ENCODE data around the gene C3. TPM values are rescaled to one million over a fixed set of nuclear protein-coding genes. Genes with fewer than 3 reads are reported as not detected.
A peak's percentile ranks its signal among the peaks of the same experiment; 100 is the strongest.

C3 gene
- total RNA-seq, 1 donor, result 14.1 TPM

- no peaks in the 10 kb centered on the region for H3K9me3 ChIP-seq (ENCODE audit: low read depth, low read length)
Observed at GRCh38 chr19:6712231-6712630, 8.2 kb downstream of the C3 start.

DNA sequence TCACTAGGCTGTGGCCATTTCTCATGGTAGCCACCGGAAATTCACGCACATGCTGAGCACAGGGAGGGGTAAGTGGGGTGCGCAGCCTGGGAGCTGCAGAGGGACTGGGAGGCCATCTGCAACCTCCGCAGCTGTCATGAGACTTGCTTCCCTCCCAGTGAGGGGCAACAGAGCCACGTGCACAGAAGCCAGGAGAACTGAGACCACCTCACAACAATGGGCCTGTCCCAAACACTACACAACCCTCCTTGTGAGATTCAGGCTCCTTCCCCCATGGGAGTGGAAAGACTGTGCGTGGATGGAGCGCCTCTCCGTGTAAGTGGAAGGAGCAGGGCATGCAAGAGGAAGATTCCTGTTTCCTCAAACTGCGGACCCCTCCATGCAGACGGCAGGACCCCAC lies 8.8 kb downstream of the C3 start:
- peak; percentile 58 for DNase-seq (ENCODE audit: insufficient read length, low spot score, missing footprints)
- Histone ChIP-seq H3K36me3 (ENCODE audit: insufficient read depth, low read length) (no peaks in the 10 kb centered on the region), H3K9me3 (ENCODE audit: low read depth, low read length) (no peaks in the 10 kb centered on the region), H3K27me3 (ENCODE audit: insufficient read depth, low read length) (peaks cover 18% of the 10 kb centered on the region), H3K4me2 (ENCODE audit: insufficient read depth, low read length) (no peak overlapping the region), H4K20me1 (ENCODE audit: insufficient read depth, low read length) (no peaks in the 10 kb centered on the region), H3K79me2 (ENCODE audit: insufficient read depth, low read length) (no peaks in the 10 kb centered on the region), H3K4me3 (ENCODE audit: insufficient read depth, low read length) (no peak overlapping the region), H3K4me1 (ENCODE audit: insufficient read depth, low read length) (no peaks in the 10 kb centered on the region), H2AFZ (ENCODE audit: low read length) (no peak overlapping the region), H3K27ac (ENCODE audit: low read depth, low read length) (no peak overlapping the region)
- TF ChIP-seq CTCF (IDR thresholded peaks at IDR 0.05; ENCODE audit: extremely low read depth, low read depth, low read length), result no peak

More at GRCh38 chr19:6712231-6712630, 8.2 kb downstream of the C3 start:
- no peak overlapping the region for H3K4me2 ChIP-seq (ENCODE audit: insufficient read depth, low read length)
- H3K4me1 ChIP-seq (ENCODE audit: insufficient read depth, low read length), result no peaks in the 10 kb centered on the region
- H3K4me3 ChIP-seq (ENCODE audit: insufficient read depth, low read length), result no peak overlapping the region
- peaks cover 18% of the 10 kb centered on the region for H3K27me3 ChIP-seq (ENCODE audit: insufficient read depth, low read length)
- no peak overlapping the region for H2AFZ ChIP-seq (ENCODE audit: low read length)
- TF ChIP-seq CTCF (IDR thresholded peaks at IDR 0.05; ENCODE audit: extremely low read depth, low read depth, low read length), result no peak
- H4K20me1 ChIP-seq (ENCODE audit: insufficient read depth, low read length), result no peaks in the 10 kb centered on the region
- H3K27ac ChIP-seq (ENCODE audit: low read depth, low read length), result no peak overlapping the region
- H3K36me3 ChIP-seq (ENCODE audit: insufficient read depth, low read length), result no peaks in the 10 kb centered on the region
- H3K79me2 ChIP-seq (ENCODE audit: insufficient read depth, low read length), result no peaks in the 10 kb centered on the region
- peak; percentile 54 for DNase-seq (ENCODE audit: insufficient read length, low spot score, missing footprints)

DNA sequence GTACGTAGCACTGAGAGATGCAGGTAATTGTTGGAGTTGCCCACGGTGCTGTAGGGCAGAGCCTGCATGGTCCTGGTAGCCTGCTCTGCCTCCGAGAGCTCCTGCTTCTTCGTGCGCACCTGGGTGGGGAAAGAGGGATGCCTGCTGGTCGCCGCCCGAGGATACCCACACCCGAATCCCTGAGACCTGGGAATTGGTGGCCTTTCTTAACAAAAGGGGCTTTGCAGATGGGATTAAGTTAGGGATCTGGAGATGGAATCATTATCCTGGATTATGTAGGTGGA lies 9.4 kb downstream of the C3 start:
- H3K4me1 ChIP-seq (ENCODE audit: insufficient read depth, low read length), result no peaks in the 10 kb centered on the region
- H3K9me3 ChIP-seq (ENCODE audit: low read depth, low read length), result no peaks in the 10 kb centered on the region
- H3K27ac ChIP-seq (ENCODE audit: low read depth, low read length), result no peak overlapping the region
- DNase-seq (ENCODE audit: insufficient read length, low spot score, missing footprints), result no peak
- H3K4me3 ChIP-seq (ENCODE audit: insufficient read depth, low read length), result no peak overlapping the region
- peaks cover 18% of the 10 kb centered on the region for H3K27me3 ChIP-seq (ENCODE audit: insufficient read depth, low read length)
- no peak overlapping the region for H3K4me2 ChIP-seq (ENCODE audit: insufficient read depth, low read length)
- no peaks in the 10 kb centered on the region for H4K20me1 ChIP-seq (ENCODE audit: insufficient read depth, low read length)
- H2AFZ ChIP-seq (ENCODE audit: low read length), result no peak overlapping the region
- H3K79me2 ChIP-seq (ENCODE audit: insufficient read depth, low read length), result no peaks in the 10 kb centered on the region
- no peak for TF ChIP-seq CTCF (IDR thresholded peaks at IDR 0.05; ENCODE audit: extremely low read depth, low read depth, low read length)
- H3K36me3 ChIP-seq (ENCODE audit: insufficient read depth, low read length), result no peaks in the 10 kb centered on the region

GRCh38 chr19:6710273-6711077 lies 10.0 kb downstream of the C3 start:
- peaks cover 18% of the 10 kb centered on the region for H3K27me3 ChIP-seq (ENCODE audit: insufficient read depth, low read length)
- no peak for TF ChIP-seq CTCF (IDR thresholded peaks at IDR 0.05; ENCODE audit: extremely low read depth, low read depth, low read length)
- H3K79me2 ChIP-seq (ENCODE audit: insufficient read depth, low read length), result no peaks in the 10 kb centered on the region
- H3K36me3 ChIP-seq (ENCODE audit: insufficient read depth, low read length), result no peaks in the 10 kb centered on the region
- no peak overlapping the region for H3K27ac ChIP-seq (ENCODE audit: low read depth, low read length)
- no peak overlapping the region for H3K4me2 ChIP-seq (ENCODE audit: insufficient read depth, low read length)
- no peak overlapping the region for H3K4me3 ChIP-seq (ENCODE audit: insufficient read depth, low read length)
- no peaks in the 10 kb centered on the region for H3K9me3 ChIP-seq (ENCODE audit: low read depth, low read length)
- H3K4me1 ChIP-seq (ENCODE audit: insufficient read depth, low read length), result no peaks in the 10 kb centered on the region
- peak; percentile 83 for DNase-seq (ENCODE audit: insufficient read length, low spot score, missing footprints)
- no peak overlapping the region for H2AFZ ChIP-seq (ENCODE audit: low read length)
- no peaks in the 10 kb centered on the region for H4K20me1 ChIP-seq (ENCODE audit: insufficient read depth, low read length)
